Gastroesophageal sphincter (tissue), 4 donors: Measurements from ENCODE around the gene SPRR3. TPM values are rescaled to one million over a fixed set of nuclear protein-coding genes. Genes with fewer than 3 reads are reported as not detected.

Experiments used
- ATAC-seq: fragments of 150-250 bp; one replicate; pipeline ENCODE4 v1.9.1; 2016; ENCODE audit warnings: mild to moderate bottlenecking, moderate library complexity
- H3K27ac ChIP-seq, 4 donors: fragments of 200-600 bp; sonication (generic) in 3 of 4; 1 replicate in 3 of 4; 2 replicates in 1 of 4; pipeline ENCODE4 v1.5.1; 2016 to 2019
- H3K27me3 ChIP-seq: fragments of 200-600 bp; sonication (generic); one replicate; pipeline ENCODE4 v1.5.1; 2019
- H3K36me3 ChIP-seq, 2 donors: fragments of 200-600 bp; sonication (generic); one replicate each; pipeline ENCODE4 v1.5.1; 2019; ENCODE audit warnings: control low read depth in 1 of 2
- H3K4me1 ChIP-seq, 3 donors: fragments of 200-600 bp; sonication (generic); 1 replicate in 2 of 3; 2 replicates in 1 of 3; pipeline ENCODE4 v1.5.1; 2016 to 2019; ENCODE audit warnings: control low read depth in 2 of 3
- H3K4me3 ChIP-seq, 2 donors: fragments of 200-600 bp; sonication (generic); one replicate each; pipeline ENCODE4 v1.5.1; 2019; ENCODE audit warnings: mild to moderate bottlenecking in 1 of 2, moderate library complexity in 1 of 2
- H3K9me3 ChIP-seq, 3 donors: fragments of 200-600 bp; sonication (generic); one replicate each; pipeline ENCODE4 v1.5.1; 2017 to 2019; ENCODE audit warnings: control low read depth in 2 of 3
- CTCF ChIP-seq, 4 experiments: fragments of 200-600 bp in 2 of 4; fragments of 450-650 bp in 2 of 4; sonication (generic) in 1 of 4; IDR thresholded peaks; one replicate each; pipeline ENCODE4 v1.5.1; 2017 to 2019; ENCODE audit warnings: antibody characterized with exemption in 4 of 4, mild to moderate bottlenecking in 2 of 4, moderate library complexity in 2 of 4
- EP300 ChIP-seq: sonication (generic); formaldehyde crosslinking; IDR thresholded peaks from one replicate; pipeline ENCODE4 v1.6.1; 2017; ENCODE audit warnings: antibody characterized with exemption, mild to moderate bottlenecking
- POLR2A ChIP-seq, 2 donors: fragments of 450-650 bp; IDR thresholded peaks; one replicate each; pipeline ENCODE4 v1.6.1; 2017; ENCODE audit warnings: antibody characterized with exemption in 2 of 2, mild to moderate bottlenecking in 2 of 2, moderate library complexity in 1 of 2
- POLR2AphosphoS5 ChIP-seq: sonication (generic); formaldehyde crosslinking; IDR thresholded peaks from one replicate; pipeline ENCODE4 v1.6.1; 2017; ENCODE audit warnings: antibody characterized with exemption
- WGBS, 2 donors: methylation state at CpG; one replicate each; pipeline ENCODE4 v1.1.5; 2018; ENCODE audit warnings: low coverage in 1 of 2; 5-methylcytosine and 5-hydroxymethylcytosine counted together
- small RNA-seq, 4 donors: library from RNA; depleted of rRNA; stranded (forward); fragments of <200 nt; gene quantifications; one replicate each; pipeline ENCODE3, GENCODE V24; 2016
- total RNA-seq, 4 donors: library from RNA; depleted of rRNA; stranded (reverse); fragments of >200 nt; gene quantifications; one replicate each; pipeline ENCODE4 v1.1.0, GENCODE V29; 2016

The SPRR3 gene
- total RNA-seq, 4 donors from 2014 or later: 5.9 to 291 (median 21.5) TPM

DNA sequence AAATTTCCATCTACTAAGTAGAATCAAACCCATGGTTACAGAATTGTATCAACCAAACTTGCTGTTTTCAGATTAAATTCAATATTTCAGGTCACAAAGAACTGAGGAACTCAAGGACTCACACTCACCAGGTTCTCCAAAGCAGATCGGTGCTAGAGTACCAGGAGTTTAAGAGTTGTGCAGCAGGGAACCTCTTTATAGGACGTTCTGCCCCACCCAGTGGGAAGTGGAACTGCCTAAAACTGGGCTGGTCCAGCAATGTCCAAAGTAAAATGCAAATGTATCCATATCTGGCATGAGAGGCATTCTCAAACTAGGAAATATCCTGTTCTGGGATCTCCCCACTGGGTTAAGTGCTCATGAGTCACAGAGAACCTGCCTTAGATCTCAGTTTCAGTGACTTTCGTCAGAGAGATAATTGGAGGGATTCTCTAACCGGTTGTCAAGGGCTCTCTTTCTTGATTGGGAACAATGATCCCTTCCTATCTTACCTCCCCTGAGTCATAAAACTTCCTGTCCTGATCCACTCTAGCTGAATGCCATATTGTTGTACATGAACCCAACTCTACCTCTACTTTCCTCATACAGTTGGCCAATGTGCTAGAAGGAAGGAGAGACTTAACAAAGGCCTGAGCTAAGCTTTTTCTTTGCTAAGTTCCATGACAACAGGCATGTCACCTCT, 39.5 kb downstream of the SPRR3 start, which contains the start of gene SPRR2D:
Gene SPRR2D (minus strand): TSS at position 171 of the 682 bp plus-strand sequence. CDS start 774 bp downstream, outside the sequence.
- TF ChIP-seq EP300 (no peak), POLR2AphosphoS5 (no peak), POLR2A (IDR thresholded peaks at IDR 0.05) (no peak), CTCF (IDR thresholded peaks at IDR 0.05) (no peak)
- Histone ChIP-seq H3K4me3 (no peak within 1 kb of the TSS), H3K27ac (no peak within 1 kb of the TSS), H3K36me3 (no peaks in the 10 kb centered on the region), H3K4me1 (no peaks in the 10 kb centered on the region), H3K9me3 (no peaks in the 10 kb centered on the region), H3K27me3 (no peaks in the 10 kb centered on the region)
- 65% methylated on average over 2 to 4 of the region's 4 CpGs for WGBS, 2 donors
- ATAC-seq: no peak

GRCh38 chr1:153049211-153049610, 47.7 kb downstream of the SPRR3 start:
- 100% methylated on average over 1 of the region's 2 CpGs; no CpG with 5 or more reads in 1 of the 2 donors for WGBS, 2 donors
- H3K4me3 ChIP-seq: no peak overlapping the region
- H3K27me3 ChIP-seq: peaks cover 5% of the 10 kb centered on the region
- no peaks in the 10 kb centered on the region for H3K36me3 ChIP-seq
- ATAC-seq: no peak
- H3K27ac ChIP-seq: no peak overlapping the region
- H3K4me1 ChIP-seq: no peaks in the 10 kb centered on the region
- TF ChIP-seq EP300 (no peak), POLR2A (IDR thresholded peaks at IDR 0.05) (no peak), CTCF (IDR thresholded peaks at IDR 0.05) (no peak), POLR2AphosphoS5 (no peak)
- H3K9me3 ChIP-seq: peaks cover 0 to 12% (median 0%) of the 10 kb centered on the region in 3 donors

Small RNA genes lying within 50 kb of the gene (small RNA-seq; reads per million reads assigned to genes)
- gene AL356867.1 (0 reads per million in 4 donors), gene RF00322 (0 reads per million in 4 donors), gene SPRR1A (0 reads per million in 4 donors)

Other genes starting within 250 kb of the SPRR3 start
- gene KPRP, start 243.7 kb upstream of the SPRR3 start, total RNA-seq: under 1 TPM in 1 of 4 donors, not detected in 3; 0.12 TPM
- not detected for gene LCE1F, start 226.6 kb upstream of the SPRR3 start, total RNA-seq
- gene LCE1E, start 215.5 kb upstream of the SPRR3 start, total RNA-seq: under 1 TPM in 1 of 4 donors, not detected in 3; 0.39 TPM
- not detected for gene LCE1D, start 205.0 kb upstream of the SPRR3 start, total RNA-seq
- not detected for gene LCE1C, start 195.1 kb upstream of the SPRR3 start, total RNA-seq
- gene LCE1B, start 189.8 kb upstream of the SPRR3 start, total RNA-seq: not detected
- not detected for gene LCE1A, start 174.3 kb upstream of the SPRR3 start, total RNA-seq
- gene LCE6A, start 158.9 kb upstream of the SPRR3 start, total RNA-seq: not detected
- gene LCE7A, start 141.8 kb upstream of the SPRR3 start, total RNA-seq: not detected
- gene SMCP, start 123.4 kb upstream of the SPRR3 start, total RNA-seq: not detected
- 10 to 100 TPM in 1 of 4 donors, 1 to 10 TPM in 1, under 1 TPM in 1, not detected in 1; 0.31 to 13.7 (median 1.1) TPM for gene IVL, start 93.2 kb upstream of the SPRR3 start, total RNA-seq
- not detected for gene SPRR5, start 54.5 kb upstream of the SPRR3 start, total RNA-seq
- not detected for gene SPRR4, start 31.1 kb upstream of the SPRR3 start, total RNA-seq
- gene SPRR1A, start 17.7 kb upstream of the SPRR3 start, total RNA-seq: not detected
- gene SPRR1B, start 29.5 kb downstream of the SPRR3 start, total RNA-seq: 10 to 100 TPM in 2 of 4 donors, not detected in 2; 15.1 to 30.0 TPM
- gene SPRR2D, start 39.4 kb downstream of the SPRR3 start, total RNA-seq: 10 to 100 TPM in 2 of 4 donors, 1 to 10 TPM in 1, not detected in 1; 1.2 to 22.4 (median 10.6) TPM
- gene SPRR2A, start 55.8 kb downstream of the SPRR3 start, total RNA-seq: 10 to 100 TPM in 2 of 4 donors, under 1 TPM in 1, not detected in 1; 0.67 to 59.3 (median 22.1) TPM
- not detected for gene SPRR2B, start 69.9 kb downstream of the SPRR3 start, total RNA-seq
- gene SPRR2E, start 92.8 kb downstream of the SPRR3 start, total RNA-seq: 10 to 100 TPM in 2 of 4 donors, 1 to 10 TPM in 1, not detected in 1; 2.1 to 20.8 (median 13.5) TPM
- gene SPRR2F, start 111.8 kb downstream of the SPRR3 start, total RNA-seq: 10 to 100 TPM in 1 of 4 donors, 1 to 10 TPM in 1, not detected in 2; 7.7 to 12.0 TPM
- not detected for gene SPRR2G, start 149.1 kb downstream of the SPRR3 start, total RNA-seq
- gene LELP1, start 201.7 kb downstream of the SPRR3 start, total RNA-seq: not detected
- not detected for gene PRR9, start 215.8 kb downstream of the SPRR3 start, total RNA-seq